GM12801 (cell line): ENCODE measurements around the gene RPS2.

Experiments
- TF ChIP-seq, protein P1 (sequence below): IDR thresholded peaks from one replicate; pipeline ENCODE4 v1.5.1; 2011; ENCODE audit warnings: control low read depth; ENCODE audit not compliant: insufficient read length; ENCODE audit errors: extremely low read depth

Gene RPS2

DNA sequence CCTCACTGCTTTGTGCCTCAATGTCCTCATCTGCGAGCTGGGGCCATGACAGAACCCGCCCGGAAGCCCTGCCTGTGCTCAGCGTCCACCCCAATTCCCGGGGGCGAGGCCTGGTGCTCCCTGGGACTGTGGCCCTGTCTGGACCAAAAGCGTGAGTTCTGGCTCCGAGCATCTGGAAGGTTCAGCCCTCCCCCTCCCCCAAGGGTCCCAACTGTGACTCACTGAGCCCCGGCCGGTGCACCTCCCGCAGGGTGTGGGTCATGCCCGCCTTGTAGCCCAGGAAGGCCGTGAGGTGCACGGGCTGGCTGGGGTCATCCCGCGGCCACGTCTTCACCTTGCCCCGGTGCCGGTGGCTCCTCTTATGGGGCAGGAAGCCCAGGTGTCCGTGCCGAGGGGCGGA is 10.9 kb downstream of the RPS2 start:
- TF ChIP-seq, protein P1, sequence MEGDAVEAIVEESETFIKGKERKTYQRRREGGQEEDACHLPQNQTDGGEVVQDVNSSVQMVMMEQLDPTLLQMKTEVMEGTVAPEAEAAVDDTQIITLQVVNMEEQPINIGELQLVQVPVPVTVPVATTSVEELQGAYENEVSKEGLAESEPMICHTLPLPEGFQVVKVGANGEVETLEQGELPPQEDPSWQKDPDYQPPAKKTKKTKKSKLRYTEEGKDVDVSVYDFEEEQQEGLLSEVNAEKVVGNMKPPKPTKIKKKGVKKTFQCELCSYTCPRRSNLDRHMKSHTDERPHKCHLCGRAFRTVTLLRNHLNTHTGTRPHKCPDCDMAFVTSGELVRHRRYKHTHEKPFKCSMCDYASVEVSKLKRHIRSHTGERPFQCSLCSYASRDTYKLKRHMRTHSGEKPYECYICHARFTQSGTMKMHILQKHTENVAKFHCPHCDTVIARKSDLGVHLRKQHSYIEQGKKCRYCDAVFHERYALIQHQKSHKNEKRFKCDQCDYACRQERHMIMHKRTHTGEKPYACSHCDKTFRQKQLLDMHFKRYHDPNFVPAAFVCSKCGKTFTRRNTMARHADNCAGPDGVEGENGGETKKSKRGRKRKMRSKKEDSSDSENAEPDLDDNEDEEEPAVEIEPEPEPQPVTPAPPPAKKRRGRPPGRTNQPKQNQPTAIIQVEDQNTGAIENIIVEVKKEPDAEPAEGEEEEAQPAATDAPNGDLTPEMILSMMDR: no peak

- TF ChIP-seq, protein P1: no peak
Observed at GRCh38 chr16:1950559-1950958, 14.1 kb downstream of the RPS2 start.

DNA sequence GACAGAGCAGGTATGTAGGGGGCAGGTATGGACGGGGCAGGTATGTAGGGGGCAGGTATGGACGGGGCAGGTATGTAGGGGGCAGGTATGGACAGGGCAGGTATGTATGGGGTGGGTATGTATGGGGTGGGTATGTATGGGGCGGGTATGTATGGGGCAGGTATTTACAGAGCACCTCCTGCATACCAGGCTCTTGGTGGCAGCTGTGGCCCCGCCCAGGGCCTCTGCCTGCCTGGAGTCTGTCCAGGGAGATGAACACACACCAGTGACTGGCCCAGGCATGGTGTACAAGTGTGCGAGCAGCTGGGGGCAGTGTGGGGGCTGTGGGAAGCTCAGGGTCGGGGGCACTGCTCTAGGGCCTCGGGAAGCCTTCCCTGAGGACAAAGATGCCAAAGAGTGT is 14.6 kb downstream of the RPS2 start:
- TF ChIP-seq, protein P1: no peak

DNA sequence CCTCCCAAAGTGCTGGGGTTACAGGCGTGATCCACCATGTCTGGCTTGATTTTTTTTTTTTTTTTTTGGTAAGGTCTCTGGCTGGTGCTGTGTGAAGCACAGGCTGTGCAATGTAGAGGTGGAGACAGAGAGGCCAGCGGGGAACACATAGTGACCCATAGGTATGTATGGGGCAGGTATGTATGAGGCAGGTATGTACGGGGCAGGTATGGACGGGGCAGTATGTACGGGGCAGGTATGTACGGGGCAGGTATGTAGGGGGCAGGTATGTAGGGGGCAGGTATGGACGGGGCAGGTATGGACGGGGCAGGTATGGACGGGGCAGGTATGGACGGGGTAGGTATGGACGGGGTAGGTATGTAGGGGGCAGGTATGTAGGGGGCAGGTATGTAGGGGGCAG is 15.1 kb downstream of the RPS2 start:
- TF ChIP-seq, protein P1: no peak

DNA sequence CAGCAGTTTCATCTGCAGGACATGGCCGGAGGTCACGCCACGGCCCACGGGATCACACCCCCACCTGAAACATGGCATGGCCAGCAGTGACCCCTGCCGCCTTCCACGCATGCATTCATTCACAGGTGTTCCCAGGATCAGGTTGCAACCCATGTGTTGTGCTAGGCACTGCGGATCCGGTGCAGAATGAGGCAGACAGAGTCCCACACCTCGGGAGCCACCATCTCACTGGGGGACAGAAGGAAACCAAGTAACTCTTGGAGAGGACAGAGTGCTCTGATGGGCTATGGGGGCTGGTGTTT is 17.3 kb downstream of the RPS2 start:
- TF ChIP-seq, protein P1: no peak

- TF ChIP-seq, protein P1: no peak
Observed at GRCh38 chr16:1946495-1947368, 17.9 kb downstream of the RPS2 start.

DNA sequence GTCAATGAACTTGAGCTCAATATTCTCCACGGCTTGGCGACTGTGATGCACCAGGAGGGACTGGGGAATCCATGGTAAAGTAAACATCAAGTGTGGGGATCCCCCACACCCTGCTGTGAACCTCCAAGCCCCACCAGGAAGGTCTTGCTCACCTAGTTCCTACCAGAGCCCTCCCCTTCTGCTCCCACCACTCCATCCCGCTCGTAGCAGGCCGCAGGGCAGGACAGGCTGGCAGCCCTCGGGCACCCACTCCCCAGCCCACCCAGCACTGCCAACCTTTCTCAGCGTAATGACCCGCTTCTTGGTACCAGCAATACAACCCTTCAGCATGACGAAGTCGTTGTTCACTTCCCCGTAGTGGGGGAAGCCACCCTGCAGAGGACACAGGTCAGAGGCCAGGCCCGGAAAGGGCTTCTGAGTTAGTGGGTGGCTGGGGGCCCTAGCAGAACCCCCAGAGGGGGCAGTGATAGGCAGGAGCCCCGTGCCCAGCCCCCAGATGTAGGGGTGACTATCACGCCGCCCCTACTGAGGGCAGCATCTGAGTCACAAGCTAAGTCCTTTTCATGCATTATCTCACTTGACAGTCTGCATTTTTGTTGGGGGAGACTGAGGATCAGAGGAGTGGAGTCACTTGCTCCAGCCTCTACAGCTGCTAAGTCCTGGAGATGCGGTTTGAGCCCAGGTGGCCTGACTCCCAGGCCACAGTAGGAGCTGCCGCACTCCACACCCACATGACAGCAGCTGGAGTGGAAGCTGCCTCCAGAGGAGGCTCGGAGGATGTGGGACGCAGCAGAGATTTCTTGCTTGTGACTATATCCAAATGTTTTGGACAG is 18.9 kb downstream of the RPS2 start:
- TF ChIP-seq, protein P1: no peak
